Stimulated activated CD4-positive, alpha-beta T cell treated with anti-CD3 and anti-CD28 coated beads, Interleukin-4, amount 100 ng/mL, for 4 hours (primary cell): ENCODE results near the gene OR2V2.
"Not testable (repeated sequence)": the region's sequence is repeated elsewhere in the genome, so short reads cannot be mapped to it uniquely, and the experiment has no call there.

Experiments used
- DNase-seq, 2 experiments: peaks; one replicate each; pipeline ENCODE4 v3.0.0-alpha.2; 2020

The OR2V2 gene

GRCh38 chr5:181114844-181115778, 32.3 kb upstream of the OR2V2 start:
- DNase-seq, result no peak

- DNase-seq, result no peak
These were observed 29.0 kb upstream of the OR2V2 start for GRCh38 chr5:181118369-181118768.

- no peak for DNase-seq
These were observed 28.3 kb upstream of the OR2V2 start for GRCh38 chr5:181119105-181119504.

- no peak for DNase-seq
These were observed 27.1 kb upstream of the OR2V2 start for GRCh38 chr5:181120306-181120705.

GRCh38 chr5:181120761-181121160, 26.6 kb upstream of the OR2V2 start:
- no peak for DNase-seq

- no peak for DNase-seq
These were observed 25.5 kb upstream of the OR2V2 start for GRCh38 chr5:181121675-181122561.

GRCh38 chr5:181124526-181124925, 22.9 kb upstream of the OR2V2 start:
- no peak for DNase-seq

- no peak for DNase-seq
These were observed 20.5 kb upstream of the OR2V2 start for GRCh38 chr5:181126841-181127240.

- DNase-seq, result no peak
These were observed 19.9 kb upstream of the OR2V2 start for GRCh38 chr5:181127456-181127855.

- no peak for DNase-seq
These were observed 19.3 kb upstream of the OR2V2 start for GRCh38 chr5:181127907-181128626.

- DNase-seq, result no peak
These were observed 17.8 kb upstream of the OR2V2 start for GRCh38 chr5:181129601-181130000.

- DNase-seq, result not testable (repeated sequence)
These were observed 17.3 kb upstream of the OR2V2 start for GRCh38 chr5:181130081-181130480.

GRCh38 chr5:181130832-181131496, 16.4 kb upstream of the OR2V2 start, which contains the start of gene OR2V1:
OR2V1 (minus strand) TSS chr5:181131169; CDS start chr5:181125304, 5,865 bp downstream.
- DNase-seq, result no peak

- DNase-seq, result no peak
These were observed 15.9 kb upstream of the OR2V2 start for GRCh38 chr5:181131514-181131913.

GRCh38 chr5:181133083-181133482, 14.3 kb upstream of the OR2V2 start:
- no peak for DNase-seq

- DNase-seq, result no peak
These were observed 13.7 kb upstream of the OR2V2 start for GRCh38 chr5:181133610-181134231.

GRCh38 chr5:181134259-181134658, 13.1 kb upstream of the OR2V2 start:
- DNase-seq, result no peak

GRCh38 chr5:181136361-181136955, 10.9 kb upstream of the OR2V2 start:
- DNase-seq, result no peak

- DNase-seq, result no peak
These were observed 9.1 kb upstream of the OR2V2 start for GRCh38 chr5:181138258-181138657.

- DNase-seq, result no peak
These were observed 6.6 kb upstream of the OR2V2 start for GRCh38 chr5:181140766-181141165.

- DNase-seq, result no peak
These were observed 5.3 kb upstream of the OR2V2 start for GRCh38 chr5:181142054-181142453.
